Left lung (tissue), 10 donors: ENCODE results near the gene ANO1. TPM values are rescaled to one million over a fixed set of nuclear protein-coding genes. Genes with fewer than 3 reads are reported as not detected.

Experiments used
- ATAC-seq: fragments of 200-7000 bp; cut with Tn5 transposase; one replicate; pipeline ENCODE4 v1.9.1; 2020; ENCODE audit warnings: moderate library complexity
- DNase-seq, 4 donors: peaks; one replicate each; pipeline ENCODE4 v3.0.0-alpha.2; 2013 to 2020
- H3K27ac ChIP-seq, 2 donors: fragments of 200-600 bp; sonication (generic) in 1 of 2; one replicate each; pipeline versions ENCODE4 v1.5.0 to v1.8.0; 2020 to 2021
- H3K27me3 ChIP-seq, 2 donors: fragments of 200-600 bp; sonication (generic) in 1 of 2; one replicate each; pipeline versions ENCODE4 v1.5.0 to v1.8.0; 2020 to 2021
- H3K36me3 ChIP-seq, 2 donors: fragments of 200-600 bp; sonication (generic) in 1 of 2; one replicate each; pipeline versions ENCODE4 v1.5.0 to v1.8.0; 2020 to 2021
- H3K4me1 ChIP-seq, 2 donors: fragments of 200-600 bp; one replicate each; pipeline ENCODE4 v1.8.0; 2021
- H3K4me3 ChIP-seq, 2 donors: fragments of 200-600 bp; sonication (generic) in 1 of 2; one replicate each; pipeline versions ENCODE4 v1.5.0 to v1.8.0; 2020 to 2021; ENCODE audit warnings: mild to moderate bottlenecking in 1 of 2
- H3K9me3 ChIP-seq, 2 donors: fragments of 200-600 bp; sonication (generic) in 1 of 2; one replicate each; pipeline versions ENCODE4 v1.5.0 to v1.8.0; 2020 to 2021
- CTCF ChIP-seq, 2 donors: fragments of 200-600 bp; sonication (generic) in 1 of 2; IDR thresholded peaks; one replicate each; pipeline versions ENCODE4 v1.5.0 to v1.8.0; 2021; ENCODE audit warnings: antibody characterized with exemption in 2 of 2
- intact Hi-C, 2 donors: fragments of 100-400 bp; cut with DNase I; formaldehyde crosslinking; loops; one replicate each; pipeline versions ENCODE4 v1.11.2 to v1.14.2; 2022
- polyA plus RNA-seq, 6 donors: library from polyadenylated mRNA; unstranded; fragments of 120-200 nt; gene quantifications; one replicate each; pipeline ENCODE4 v1.2.1, GENCODE V29; 2013; ENCODE audit not compliant: insufficient read length in 6 of 6
- total RNA-seq, 2 donors: library from RNA; stranded (reverse); fragmentation: NEBNext Ultra II Directional; extraction: Animal tissue kit (Norgen Biotek cat#: 25700); gene quantifications; one replicate each; pipeline ENCODE4 v1.2.1, GENCODE V29; 2021
- donor health status: DM: no; HTN: yes; CAD: no.
- donor health status: DM: no; HTN: no; CAD: no.

The ANO1 gene
- total and polyA plus RNA-seq, 8 donors = 4.9 to 13.2 (median 7.0) TPM

DNA sequence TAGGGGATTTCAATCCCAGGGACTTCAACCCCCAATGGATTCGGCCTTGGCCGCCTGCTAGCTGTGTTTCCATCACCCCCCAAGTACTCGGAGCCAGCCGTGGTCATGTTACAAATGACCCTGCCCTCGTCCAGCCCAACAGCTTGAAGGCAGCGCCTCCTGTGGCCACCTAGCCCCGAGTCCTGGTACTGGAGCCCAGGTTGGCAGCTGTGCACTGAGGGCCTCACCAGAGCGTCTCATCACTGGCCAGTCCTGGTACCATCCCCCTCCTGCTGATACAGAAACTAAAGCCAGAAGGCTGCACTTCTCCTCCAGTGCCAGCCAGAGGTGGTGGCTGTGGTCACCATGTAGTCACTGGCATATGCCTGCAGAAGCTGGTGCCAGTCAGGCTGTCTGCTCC, 80.1 kb downstream of the ANO1 start:
- peak in 1 of 4 donors; percentile 7 for DNase-seq
- no peak overlapping the region for H3K4me3 ChIP-seq
- no peak for TF ChIP-seq CTCF (IDR thresholded peaks at IDR 0.05)

GRCh38 chr11:70158757-70159389, 80.8 kb downstream of the ANO1 start:
- no peaks in the 10 kb centered on the region for H3K4me1 ChIP-seq

More for the DNA sequence above, 80.1 kb downstream of the ANO1 start:
- H3K9me3 ChIP-seq = no peaks in the 10 kb centered on the region
- H3K27me3 ChIP-seq = peaks cover 0 to 10% of the 10 kb centered on the region in 2 donors
- no peaks in the 10 kb centered on the region for H3K4me1 ChIP-seq
- intact Hi-C loops = no loop called here
- no peaks in the 10 kb centered on the region for H3K36me3 ChIP-seq
- H3K27ac ChIP-seq = no peak overlapping the region
- no peak for ATAC-seq

GRCh38 chr11:70159627-70160570, 81.8 kb downstream of the ANO1 start:
- intact Hi-C loops = no loop called here
- ATAC-seq (peak; percentile 69), DNase-seq (peak in 1 of 4 donors; percentile 43)
- Histone ChIP-seq H3K4me3 (no peak overlapping the region), H3K36me3 (no peaks in the 10 kb centered on the region), H3K27ac (no peak overlapping the region), H3K4me1 (no peaks in the 10 kb centered on the region), H3K9me3 (no peaks in the 10 kb centered on the region), H3K27me3 (peaks cover 0 to 10% of the 10 kb centered on the region in 2 donors)
- TF ChIP-seq CTCF (IDR thresholded peaks at IDR 0.05) = no peak

More at GRCh38 chr11:70158757-70159389, 80.8 kb downstream of the ANO1 start:
- no peak overlapping the region for H3K4me3 ChIP-seq
- intact Hi-C loops = no loop called here
- ATAC-seq = no peak
- TF ChIP-seq CTCF (IDR thresholded peaks at IDR 0.05) = no peak
- no peaks in the 10 kb centered on the region for H3K36me3 ChIP-seq
- no peak for DNase-seq
- H3K27ac ChIP-seq = no peak overlapping the region
- H3K9me3 ChIP-seq = no peaks in the 10 kb centered on the region
- H3K27me3 ChIP-seq = peaks cover 0 to 10% of the 10 kb centered on the region in 2 donors

DNA sequence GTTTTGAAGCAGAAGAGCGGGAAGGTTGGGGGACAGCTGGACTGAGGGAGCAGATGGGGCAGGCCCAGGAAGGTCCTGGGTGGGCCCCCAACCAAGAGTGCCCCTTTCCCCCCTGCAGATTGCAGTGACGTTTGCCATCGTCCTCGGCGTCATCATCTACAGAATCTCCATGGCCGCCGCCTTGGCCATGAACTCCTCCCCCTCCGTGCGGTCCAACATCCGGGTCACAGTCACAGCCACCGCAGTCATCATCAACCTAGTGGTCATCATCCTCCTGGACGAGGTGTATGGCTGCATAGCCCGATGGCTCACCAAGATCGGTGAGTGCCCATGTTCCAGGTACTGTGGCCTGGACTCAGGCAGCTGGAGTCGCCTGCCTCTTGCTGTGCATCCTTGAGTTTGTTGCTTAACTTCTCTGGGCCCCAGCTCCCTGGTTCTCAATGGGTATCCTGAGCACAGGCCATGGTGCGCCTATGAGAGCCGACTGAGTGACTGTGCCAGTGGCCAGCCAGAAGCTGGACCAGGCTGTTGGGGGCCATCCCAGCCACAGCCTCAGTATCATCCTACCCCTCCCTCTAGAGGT, 83.0 kb downstream of the ANO1 start:
- Histone ChIP-seq H3K9me3 (no peaks in the 10 kb centered on the region), H3K4me1 (no peaks in the 10 kb centered on the region), H3K4me3 (no peak overlapping the region), H3K27me3 (peaks cover 0 to 10% of the 10 kb centered on the region in 2 donors), H3K36me3 (no peaks in the 10 kb centered on the region), H3K27ac (no peak overlapping the region)
- intact Hi-C loops = no loop called here
- DNase-seq = no peak
- ATAC-seq = no peak
- TF ChIP-seq CTCF (IDR thresholded peaks at IDR 0.05) = no peak

DNA sequence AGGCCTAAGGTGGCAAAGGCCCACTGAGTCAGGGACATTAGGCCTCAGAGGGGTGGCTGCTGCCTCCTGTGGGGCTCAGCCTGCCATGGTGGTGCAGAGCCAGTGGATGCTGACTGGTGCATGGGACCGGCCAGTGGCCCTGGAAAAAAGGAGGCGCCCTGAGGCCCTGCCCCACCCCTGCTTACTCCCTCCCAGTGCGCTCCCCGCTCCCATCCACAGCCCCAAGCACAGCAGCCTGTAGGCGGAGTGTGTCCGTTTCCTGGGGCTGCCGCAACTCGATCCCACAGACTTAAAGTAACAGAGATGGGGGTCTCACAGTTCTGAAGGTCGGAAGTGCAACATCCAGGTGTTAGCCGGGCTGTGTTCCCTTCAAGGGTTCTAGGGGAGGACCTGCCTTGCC, 86.6 kb downstream of the ANO1 start:
- ATAC-seq = no peak
- no peaks in the 10 kb centered on the region for H3K36me3 ChIP-seq
- DNase-seq = no peak
- no peaks in the 10 kb centered on the region for H3K4me1 ChIP-seq
- H3K27me3 ChIP-seq = peaks cover 0 to 16% of the 10 kb centered on the region in 2 donors
- H3K27ac ChIP-seq = no peak overlapping the region
- H3K4me3 ChIP-seq = no peak overlapping the region
- no peak for TF ChIP-seq CTCF (IDR thresholded peaks at IDR 0.05)
- intact Hi-C loops = no loop called here
- no peaks in the 10 kb centered on the region for H3K9me3 ChIP-seq
